Pancreas (tissue), 10 donors: ENCODE results near the gene LRRC8B. TPM values are rescaled to one million over a fixed set of nuclear protein-coding genes. Genes with fewer than 3 reads are reported as not detected.

Experiments
- ATAC-seq, 4 donors: fragments of 200-7000 bp; cut with Tn5 transposase; one replicate each; pipeline versions ENCODE4 v1.8.0 to v1.9.1; 2020; ENCODE audit warnings: mild to moderate bottlenecking in 4 of 4, moderate library complexity in 4 of 4
- DNase-seq, 6 donors: peaks; one replicate each; pipeline ENCODE4 v3.0.0-alpha.2; 2020
- FAIRE-seq: peaks from 2 replicates; lab custom pipeline; 2012; peaks lifted over from hg19 to GRCh38; lab: Jason Lieb, UNC
- H3K27ac ChIP-seq, 4 donors: fragments of 200-600 bp; sonication (generic); 1 replicate in 3 of 4; 2 replicates in 1 of 4; pipeline versions ENCODE4 v1.5.0 to v1.8.0; 2020
- H3K27me3 ChIP-seq, 4 donors: fragments of 200-600 bp; one replicate each; pipeline ENCODE4 v1.8.0; 2021
- H3K36me3 ChIP-seq, 3 donors: fragments of 200-600 bp; sonication (generic) in 1 of 3; one replicate each; pipeline versions ENCODE4 v1.5.0 to v1.8.0; 2020 to 2021
- H3K4me1 ChIP-seq, 3 donors: fragments of 200-600 bp; one replicate each; pipeline ENCODE4 v1.8.0; 2021
- H3K4me3 ChIP-seq, 4 donors: fragments of 200-600 bp; sonication (generic) in 2 of 4; one replicate each; pipeline versions ENCODE4 v1.5.0 to v1.8.0; 2020 to 2021
- H3K9me3 ChIP-seq, 4 donors: fragments of 200-600 bp; one replicate each; pipeline ENCODE4 v1.8.0; 2021
- CTCF ChIP-seq, 4 donors: fragments of 200-600 bp; sonication (generic) in 3 of 4; IDR thresholded peaks; one replicate each; pipeline versions ENCODE4 v1.5.0 to v1.8.0; 2021; ENCODE audit warnings: antibody characterized with exemption in 4 of 4
- WGBS, 2 donors: extraction: QIAGEN DNeasy Blood & Tissue Kit; methylation state at CpG; one replicate each; pipeline ENCODE4 v1.1.7; 2013; 5-methylcytosine and 5-hydroxymethylcytosine counted together
- intact Hi-C, 3 donors: fragments of 100-400 bp; cut with DNase I; formaldehyde crosslinking; loops; one replicate each; pipeline versions ENCODE4 v1.11.1 to v1.14.2; 2022
- polyA plus RNA-seq, 2 donors: library from polyadenylated mRNA; stranded (reverse); fragments of 200-250 nt; gene quantifications; one replicate each; pipeline ENCODE4 v1.2.3, GENCODE V29; 2013
- total RNA-seq, 6 donors: library from RNA; stranded (reverse); fragmentation: NEBNext Ultra II Directional in 4 of 6; extraction: Animal tissue kit (Norgen Biotek cat#: 25700) in 4 of 6; gene quantifications; one replicate each; pipeline versions ENCODE4 v1.2.1 to v1.2.4, GENCODE V29; 2021 to 2023
- donor health status: healthy with polysubstance abuse.
- donor health status: DM: no; HTN: no; CAD: no; lungs with moderate emphysema.
- donor health status: DM: no; HTN: no; CAD: no.
- donor health status: control.
- donor health status: control.
- donor health status: Bipolar disorder and iron deficiency.
- donor health status: DM: yes; HTN: yes; CAD: no.
- donor health status: DM: no; HTN: no; CAD: no.
- donor health status: DM: no; HTN: no; CAD: no.
- donor health status: DM: yes; HTN: yes; CAD: no.

Gene LRRC8B
- total and polyA plus RNA-seq, 8 donors, result 1.7 to 14.2 (median 7.3) TPM

- FAIRE-seq (no peak), DNase-seq (no peak), ATAC-seq (no peak)
- H3K9me3 ChIP-seq, result no peaks in the 10 kb centered on the region
- H3K36me3 ChIP-seq, result no peaks in the 10 kb centered on the region
- no peak overlapping the region for H3K27ac ChIP-seq
- intact Hi-C loops, result no loop called here
- 73 to 80% methylated on average over 1 of the region's 1 CpG for WGBS, 2 donors
- no peak overlapping the region for H3K4me3 ChIP-seq
- H3K27me3 ChIP-seq, result no peaks in the 10 kb centered on the region
- H3K4me1 ChIP-seq, result peaks cover 0 to 8% (median 7%) of the 10 kb centered on the region in 3 donors
- no peak for TF ChIP-seq CTCF (IDR thresholded peaks at IDR 0.05)
These were observed 8.2 kb downstream of the LRRC8B start for GRCh38 chr1:89532866-89533265.

- TF ChIP-seq CTCF (IDR thresholded peaks at IDR 0.05), result no peak
- FAIRE-seq, result no peak
- no peak for DNase-seq
- WGBS, 2 donors, result 95 to 97% methylated on average over 2 of the region's 2 CpGs
- H3K27ac ChIP-seq, result no peak overlapping the region
- H3K4me3 ChIP-seq, result no peak overlapping the region
- no peak for ATAC-seq
- intact Hi-C loops, result no loop called here
- no peaks in the 10 kb centered on the region for H3K9me3 ChIP-seq
- H3K36me3 ChIP-seq, result no peaks in the 10 kb centered on the region
- peaks cover 0 to 7% (median 3%) of the 10 kb centered on the region in 3 donors for H3K4me1 ChIP-seq
- H3K27me3 ChIP-seq, result no peaks in the 10 kb centered on the region
These were observed 10.9 kb downstream of the LRRC8B start for GRCh38 chr1:89535537-89535936.

GRCh38 chr1:89536555-89537341 is 12.1 kb downstream of the LRRC8B start:
- ATAC-seq, result no peak
- intact Hi-C loops, result no loop called here

GRCh38 chr1:89538361-89538760 is 13.7 kb downstream of the LRRC8B start:
- TF ChIP-seq CTCF (IDR thresholded peaks at IDR 0.05), result no peak
- H3K9me3 ChIP-seq, result no peaks in the 10 kb centered on the region
- no peaks in the 10 kb centered on the region for H3K27me3 ChIP-seq
- ATAC-seq, result no peak
- no peak for DNase-seq
- intact Hi-C loops, result no loop called here
- no peak for FAIRE-seq
- H3K4me1 ChIP-seq, result no peaks in the 10 kb centered on the region
- no peak overlapping the region for H3K4me3 ChIP-seq
- no peaks in the 10 kb centered on the region for H3K36me3 ChIP-seq
- H3K27ac ChIP-seq, result no peak overlapping the region
- 75 to 84% methylated on average over 2 of the region's 2 CpGs for WGBS, 2 donors

More at GRCh38 chr1:89536555-89537341, 12.1 kb downstream of the LRRC8B start:
- Histone ChIP-seq H3K4me1 (peaks cover 0 to 1% (median 0%) of the 10 kb centered on the region in 3 donors), H3K27me3 (no peaks in the 10 kb centered on the region), H3K4me3 (no peak overlapping the region), H3K27ac (no peak overlapping the region), H3K36me3 (no peaks in the 10 kb centered on the region), H3K9me3 (no peaks in the 10 kb centered on the region)
- no peak for TF ChIP-seq CTCF (IDR thresholded peaks at IDR 0.05)
- FAIRE-seq, result no peak
- WGBS, 2 donors, result 75 to 82% methylated on average over 5 of the region's 5 CpGs
- no peak for DNase-seq

GRCh38 chr1:89539128-89539527 is 14.5 kb downstream of the LRRC8B start:
- intact Hi-C loops, result no loop called here
- Histone ChIP-seq H3K4me3 (no peak overlapping the region), H3K27me3 (no peaks in the 10 kb centered on the region), H3K36me3 (no peaks in the 10 kb centered on the region), H3K27ac (no peak overlapping the region), H3K4me1 (no peaks in the 10 kb centered on the region), H3K9me3 (no peaks in the 10 kb centered on the region)
- TF ChIP-seq CTCF (IDR thresholded peaks at IDR 0.05), result no peak
- whole genome bisulfite sequencing, 2 donors, result 94 to 96% methylated on average over 3 of the region's 3 CpGs
- no peak for DNase-seq
- no peak for ATAC-seq
- FAIRE-seq, result no peak
